ENCODE data around the gene ACACB. TPM values are rescaled to one million over a fixed set of nuclear protein-coding genes. Genes with fewer than 3 reads are reported as not detected.

ACACB gene
- total RNA-seq, 1 experiment from 2014 or later, result 26.2 TPM

- Mint-ChIP-seq H3K36me3 (ENCODE audit: insufficient read depth, unreplicated experiment) (peaks cover 13% of the 10 kb centered on the region), H3K9me3 (ENCODE audit: unreplicated experiment) (no peaks in the 10 kb centered on the region), H3K27me3 (ENCODE audit: insufficient read depth, unreplicated experiment) (no peaks in the 10 kb centered on the region), H3K4me1 (ENCODE audit: low read depth, unreplicated experiment) (no peaks in the 10 kb centered on the region), H3K27ac (ENCODE audit: unreplicated experiment) (no peak overlapping the region), H3K4me3 (ENCODE audit: unreplicated experiment) (no peak overlapping the region)
- H3K9me3 ChIP-seq, result no peaks in the 10 kb centered on the region
- ChIA-PET CTCF (no interaction called here), POLR2A (no interaction called here)
- DNase-seq, result no peak
- intact Hi-C loops (cut with micrococcal nuclease; ENCODE audit: unreplicated experiment), result no loop called here
- no peak overlapping the region for H3K4me3 ChIP-seq (ENCODE audit: low read depth, low read length)
- no TSS peak for BruUV-seq (replicated peaks)
- TF ChIP-seq, protein P1, sequence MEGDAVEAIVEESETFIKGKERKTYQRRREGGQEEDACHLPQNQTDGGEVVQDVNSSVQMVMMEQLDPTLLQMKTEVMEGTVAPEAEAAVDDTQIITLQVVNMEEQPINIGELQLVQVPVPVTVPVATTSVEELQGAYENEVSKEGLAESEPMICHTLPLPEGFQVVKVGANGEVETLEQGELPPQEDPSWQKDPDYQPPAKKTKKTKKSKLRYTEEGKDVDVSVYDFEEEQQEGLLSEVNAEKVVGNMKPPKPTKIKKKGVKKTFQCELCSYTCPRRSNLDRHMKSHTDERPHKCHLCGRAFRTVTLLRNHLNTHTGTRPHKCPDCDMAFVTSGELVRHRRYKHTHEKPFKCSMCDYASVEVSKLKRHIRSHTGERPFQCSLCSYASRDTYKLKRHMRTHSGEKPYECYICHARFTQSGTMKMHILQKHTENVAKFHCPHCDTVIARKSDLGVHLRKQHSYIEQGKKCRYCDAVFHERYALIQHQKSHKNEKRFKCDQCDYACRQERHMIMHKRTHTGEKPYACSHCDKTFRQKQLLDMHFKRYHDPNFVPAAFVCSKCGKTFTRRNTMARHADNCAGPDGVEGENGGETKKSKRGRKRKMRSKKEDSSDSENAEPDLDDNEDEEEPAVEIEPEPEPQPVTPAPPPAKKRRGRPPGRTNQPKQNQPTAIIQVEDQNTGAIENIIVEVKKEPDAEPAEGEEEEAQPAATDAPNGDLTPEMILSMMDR (IDR thresholded peaks at IDR 0.05; ENCODE audit: insufficient read depth in 1 of 2, low read depth in 1 of 2, low read length in 1 of 2, severe bottlenecking in 1 of 2, unreplicated experiment in 1 of 2), result no peak
- no peaks in the 10 kb centered on the region for H3K27me3 ChIP-seq (replicated peaks; ENCODE audit: control insufficient read depth, insufficient read depth, low read length)
- H3K4me1 ChIP-seq, result no peaks in the 10 kb centered on the region
- H3K36me3 ChIP-seq (ENCODE audit: control insufficient read depth, insufficient read depth, low read length), result peaks cover 2% of the 10 kb centered on the region
These were observed 87.1 kb downstream of the ACACB start for GRCh38 chr12:109203480-109203879.

DNA sequence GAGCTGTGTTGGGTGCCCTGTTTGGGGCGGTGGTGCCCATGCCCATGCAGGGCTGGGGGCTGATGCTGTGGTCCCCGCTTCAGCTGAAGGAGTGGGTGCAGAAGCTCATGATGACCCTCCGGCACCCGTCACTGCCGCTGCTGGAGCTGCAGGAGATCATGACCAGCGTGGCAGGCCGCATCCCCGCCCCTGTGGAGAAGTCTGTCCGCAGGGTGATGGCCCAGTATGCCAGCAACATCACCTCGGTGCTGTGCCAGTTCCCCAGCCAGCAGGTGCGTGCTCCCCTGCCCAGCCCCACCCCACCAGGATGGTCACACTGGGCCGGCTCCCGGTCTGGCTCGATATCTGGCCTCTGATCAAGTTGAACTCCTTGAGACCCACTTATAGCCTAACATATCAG is 92.7 kb downstream of the ACACB start:
- ChIA-PET CTCF (no interaction called here), POLR2A (no interaction called here)
- TF ChIP-seq, protein P1 (IDR thresholded peaks at IDR 0.05; ENCODE audit: insufficient read depth in 1 of 2, low read depth in 1 of 2, low read length in 1 of 2, severe bottlenecking in 1 of 2, unreplicated experiment in 1 of 2), result no peak
- no peaks in the 10 kb centered on the region for H3K4me1 Mint-ChIP-seq (ENCODE audit: low read depth, unreplicated experiment)
- DNase-seq, result no peak
- no peak overlapping the region for H3K4me3 ChIP-seq (ENCODE audit: low read depth, low read length)
- no peaks in the 10 kb centered on the region for H3K27me3 ChIP-seq (replicated peaks; ENCODE audit: control insufficient read depth, insufficient read depth, low read length)
- no peak overlapping the region for H3K27ac Mint-ChIP-seq (ENCODE audit: unreplicated experiment)
- intact Hi-C loops (cut with micrococcal nuclease; ENCODE audit: unreplicated experiment), result no loop called here
- no TSS peak for BruUV-seq (replicated peaks)
- H3K4me1 ChIP-seq, result no peaks in the 10 kb centered on the region; the same call in 1 of the 2 replicates
- H3K27me3 Mint-ChIP-seq (ENCODE audit: insufficient read depth, unreplicated experiment), result no peaks in the 10 kb centered on the region
- no peaks in the 10 kb centered on the region for H3K9me3 ChIP-seq
- no peak overlapping the region for H3K4me3 Mint-ChIP-seq (ENCODE audit: unreplicated experiment)
- H3K36me3 ChIP-seq (ENCODE audit: control insufficient read depth, insufficient read depth, low read length), result peaks cover 2% of the 10 kb centered on the region; the same call in 1 of the 2 replicates
- peaks cover 22% of the 10 kb centered on the region for H3K36me3 Mint-ChIP-seq (ENCODE audit: insufficient read depth, unreplicated experiment)
- H3K9me3 Mint-ChIP-seq (ENCODE audit: unreplicated experiment), result no peaks in the 10 kb centered on the region

GRCh38 chr12:109212460-109213115 is 96.2 kb downstream of the ACACB start:
- no TSS peak for BruUV-seq (replicated peaks)
- H3K4me3 Mint-ChIP-seq (ENCODE audit: unreplicated experiment), result no peak overlapping the region
- H3K27me3 Mint-ChIP-seq (ENCODE audit: insufficient read depth, unreplicated experiment), result no peaks in the 10 kb centered on the region

More at GRCh38 chr12:109212460-109213115, 96.2 kb downstream of the ACACB start:
- Histone ChIP-seq H3K27me3 (replicated peaks; ENCODE audit: control insufficient read depth, insufficient read depth, low read length) (no peaks in the 10 kb centered on the region), H3K4me1 (no peaks in the 10 kb centered on the region; the same call in 1 of the 2 replicates), H3K4me3 (ENCODE audit: low read depth, low read length) (no peak overlapping the region), H3K9me3 (no peaks in the 10 kb centered on the region), H3K36me3 (ENCODE audit: control insufficient read depth, insufficient read depth, low read length) (peaks cover 2% of the 10 kb centered on the region; the same call in 1 of the 2 replicates)
- CTCF ChIA-PET, result no interaction called here
- Mint-ChIP-seq H3K4me1 (ENCODE audit: low read depth, unreplicated experiment) (no peaks in the 10 kb centered on the region), H3K9me3 (ENCODE audit: unreplicated experiment) (no peaks in the 10 kb centered on the region), H3K36me3 (ENCODE audit: insufficient read depth, unreplicated experiment) (peaks cover 13% of the 10 kb centered on the region), H3K27ac (ENCODE audit: unreplicated experiment) (no peak overlapping the region)
- DNase-seq, result no peak
- intact Hi-C loops (cut with micrococcal nuclease; ENCODE audit: unreplicated experiment), result no loop called here
- POLR2A ChIA-PET, result no interaction called here
- TF ChIP-seq, protein P1 (IDR thresholded peaks at IDR 0.05; ENCODE audit: insufficient read depth in 1 of 2, low read depth in 1 of 2, low read length in 1 of 2, severe bottlenecking in 1 of 2, unreplicated experiment in 1 of 2), result no peak
